Loucy (cell line): ENCODE results near the gene MARCHF6.

Source experiments
- H2AFZ ChIP-seq: fragments of 200-600 bp; sonication (generic); 2 replicates; pipeline ENCODE4 v1.6.0; 2016; ENCODE audit warnings: antibody characterized with exemption, mild to moderate bottlenecking, low read length, moderate library complexity
- H3F3A ChIP-seq: fragments of 200-600 bp; 2 replicates; pipeline ENCODE4 v1.6.0; 2016; ENCODE audit warnings: antibody characterized with exemption, low read depth, mild to moderate bottlenecking
- H3K27me3 ChIP-seq: fragments of 200-600 bp; sonication (generic); 2 replicates; pipeline ENCODE4 v1.6.1; 2014; ENCODE audit warnings: low read length, mild to moderate bottlenecking; ENCODE audit not compliant: insufficient read depth, poor library complexity, severe bottlenecking
- H3K36me3 ChIP-seq: fragments of 200-600 bp; sonication (generic); 2 replicates; pipeline ENCODE4 v1.6.1; 2016; ENCODE audit warnings: low read length; ENCODE audit not compliant: insufficient read depth
- H3K4me1 ChIP-seq: fragments of 200-600 bp; sonication (generic); 2 replicates; pipeline ENCODE4 v1.5.1; 2014; ENCODE audit warnings: low read length, mild to moderate bottlenecking; ENCODE audit not compliant: insufficient read depth, poor library complexity, severe bottlenecking
- H3K4me2 ChIP-seq: fragments of 200-600 bp; sonication (generic); 2 replicates; pipeline ENCODE4 v1.6.0; 2014; ENCODE audit warnings: antibody characterized with exemption, low read length, low read depth, mild to moderate bottlenecking; ENCODE audit not compliant: poor library complexity, severe bottlenecking
- H3K4me3 ChIP-seq: fragments of 200-600 bp; sonication (generic); 2 replicates; pipeline ENCODE4 v1.5.1; 2014; ENCODE audit warnings: low read length, mild to moderate bottlenecking, mixed read lengths; ENCODE audit not compliant: poor library complexity, severe bottlenecking
- H3K79me2 ChIP-seq: fragments of 200-600 bp; sonication (generic); 2 replicates; pipeline ENCODE4 v1.6.1; 2014; ENCODE audit warnings: low read length; ENCODE audit not compliant: insufficient read depth
- H3K9ac ChIP-seq: fragments of 200-600 bp; sonication (generic); 2 replicates; pipeline ENCODE4 v1.6.0; 2014; ENCODE audit warnings: mild to moderate bottlenecking, low read depth, low read length, moderate library complexity; ENCODE audit not compliant: poor library complexity, severe bottlenecking
- H3K9me2 ChIP-seq: fragments of 200-600 bp; sonication (generic); replicated peaks from 2 replicates; pipeline ENCODE4 v1.6.1; 2016; ENCODE audit warnings: low read depth, low read length, mixed read lengths
- H3K9me3 ChIP-seq: fragments of 200-600 bp; sonication (generic); 2 replicates; pipeline ENCODE4 v1.6.1; 2014; ENCODE audit warnings: mild to moderate bottlenecking, antibody characterized with exemption, low read length, low read depth; ENCODE audit not compliant: insufficient read depth
- H4K20me1 ChIP-seq: fragments of 200-600 bp; sonication (generic); 2 replicates; pipeline ENCODE4 v1.6.0; 2014; ENCODE audit warnings: antibody characterized with exemption, low read length, mild to moderate bottlenecking; ENCODE audit not compliant: insufficient read depth, poor library complexity, severe bottlenecking
- CTCF ChIP-seq: fragments of 200-600 bp; sonication (generic); conservative IDR thresholded peaks from 2 replicates; pipeline ENCODE4 v1.5.1; 2014; ENCODE audit warnings: mild to moderate bottlenecking, antibody characterized with exemption, low read length
- EZH2phosphoT487 ChIP-seq: fragments of 200-600 bp; IDR thresholded peaks from 2 replicates; pipeline ENCODE4 v1.6.1; 2018; ENCODE audit warnings: antibody characterized with exemption, mild to moderate bottlenecking, moderate library complexity, borderline replicate concordance

Gene MARCHF6

GRCh38 chr5:10306114-10306513 is 47.4 kb upstream of the MARCHF6 start:
- Histone ChIP-seq H3K4me3 (no peak overlapping the region), H3K4me2 (no peak overlapping the region)

GRCh38 chr5:10306806-10307205 is 46.7 kb upstream of the MARCHF6 start:
- peak overlapping the region; percentile 73 for H3K4me3 ChIP-seq
- no peaks in the 10 kb centered on the region for H3F3A ChIP-seq
- H3K9me3 ChIP-seq = no peaks in the 10 kb centered on the region
- H3K36me3 ChIP-seq = no peaks in the 10 kb centered on the region
- TF ChIP-seq EZH2phosphoT487 (no peak), CTCF (no peak)
- H2AFZ ChIP-seq = no peak overlapping the region
- H3K79me2 ChIP-seq = no peaks in the 10 kb centered on the region
- no peaks in the 10 kb centered on the region for H4K20me1 ChIP-seq
- peak overlapping the region; percentile 69 for H3K4me2 ChIP-seq
- H3K9ac ChIP-seq = peak overlapping the region; percentile 68
- H3K4me1 ChIP-seq = no peaks in the 10 kb centered on the region
- H3K27me3 ChIP-seq = no peaks in the 10 kb centered on the region
- H3K9me2 ChIP-seq = no peaks in the 10 kb centered on the region

More at GRCh38 chr5:10306114-10306513, 47.4 kb upstream of the MARCHF6 start:
- no peaks in the 10 kb centered on the region for H3K79me2 ChIP-seq
- no peaks in the 10 kb centered on the region for H3F3A ChIP-seq
- TF ChIP-seq EZH2phosphoT487 = no peak
- no peak for TF ChIP-seq CTCF
- H3K4me1 ChIP-seq = no peaks in the 10 kb centered on the region
- no peaks in the 10 kb centered on the region for H3K36me3 ChIP-seq
- H3K9ac ChIP-seq = no peak overlapping the region
- H3K9me2 ChIP-seq = no peaks in the 10 kb centered on the region
- no peaks in the 10 kb centered on the region for H3K9me3 ChIP-seq
- no peaks in the 10 kb centered on the region for H3K27me3 ChIP-seq
- H4K20me1 ChIP-seq = no peaks in the 10 kb centered on the region
- no peak overlapping the region for H2AFZ ChIP-seq

- no peaks in the 10 kb centered on the region for H4K20me1 ChIP-seq
- H3K4me1 ChIP-seq = no peaks in the 10 kb centered on the region
- TF ChIP-seq CTCF = no peak
- TF ChIP-seq EZH2phosphoT487 = no peak
- H3K79me2 ChIP-seq = no peaks in the 10 kb centered on the region
- no peaks in the 10 kb centered on the region for H3K27me3 ChIP-seq
- peak within 1 kb of the TSS; percentile 95 for H2AFZ ChIP-seq
- H3K4me3 ChIP-seq = peak within 1 kb of the TSS; percentile 73
- peak within 1 kb of the TSS; percentile 68 for H3K9ac ChIP-seq
- no peaks in the 10 kb centered on the region for H3F3A ChIP-seq
- H3K9me2 ChIP-seq = no peaks in the 10 kb centered on the region
- H3K36me3 ChIP-seq = no peaks in the 10 kb centered on the region
- peak within 1 kb of the TSS; percentile 69 for H3K4me2 ChIP-seq
- no peaks in the 10 kb centered on the region for H3K9me3 ChIP-seq
These were observed 46.0 kb upstream of the MARCHF6 start, which contains the start of gene CMBL for GRCh38 chr5:10307206-10308148. Gene CMBL, minus strand, starts transcription at chr5:10307902. Its CDS starts 17,140 bp downstream, at chr5:10290762.
